ENCODE measurements around the gene TREML1. TPM values are rescaled to one million over a fixed set of nuclear protein-coding genes. Genes with fewer than 3 reads are reported as not detected.
"Not testable (repeated sequence)": the region's sequence is repeated elsewhere in the genome, so short reads cannot be mapped to it uniquely, and the experiment has no call there.

TREML1 gene
- total RNA-seq, 4 donors from 2014 or later: 0.63 to 4.5 (median 2.2) TPM; not detected in 1

DNA sequence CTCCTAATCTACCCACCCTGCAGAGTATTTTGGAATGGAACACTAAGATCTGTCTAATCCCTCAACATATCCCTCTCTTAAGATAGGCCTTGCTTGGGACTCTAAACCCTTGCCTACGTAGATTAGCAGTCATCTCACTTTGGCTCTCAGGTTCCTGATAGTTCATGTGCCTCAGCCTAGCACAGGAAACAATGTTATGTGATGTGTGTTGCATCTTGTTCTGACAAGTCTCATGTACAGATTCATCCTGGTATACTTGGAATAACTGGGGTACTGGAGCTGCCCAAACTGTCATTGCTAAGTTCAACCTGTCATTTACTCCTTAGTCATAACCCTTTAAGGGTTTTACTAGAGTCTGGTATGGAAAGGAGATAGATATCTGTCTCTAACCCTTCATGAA, 34.1 kb downstream of the TREML1 start:
- Histone ChIP-seq H3K36me3 (peaks cover 0 to 47% (median 0%) of the 10 kb centered on the region in 3 donors), H3K9me3 (no peaks in the 10 kb centered on the region), H3K27ac (no peak overlapping the region), H3K4me3 (no peak overlapping the region), H3K27me3 (no peaks in the 10 kb centered on the region), H3K4me1 (no peaks in the 10 kb centered on the region)
- no peak for DNase-seq (ENCODE audit: low spot score in 2 of 2)
- WGBS, 2 donors: 100% methylated on average over 1 of the region's 1 CpG
- no peak for TF ChIP-seq EP300 (IDR thresholded peaks at IDR 0.05)
- TF ChIP-seq, protein P1, sequence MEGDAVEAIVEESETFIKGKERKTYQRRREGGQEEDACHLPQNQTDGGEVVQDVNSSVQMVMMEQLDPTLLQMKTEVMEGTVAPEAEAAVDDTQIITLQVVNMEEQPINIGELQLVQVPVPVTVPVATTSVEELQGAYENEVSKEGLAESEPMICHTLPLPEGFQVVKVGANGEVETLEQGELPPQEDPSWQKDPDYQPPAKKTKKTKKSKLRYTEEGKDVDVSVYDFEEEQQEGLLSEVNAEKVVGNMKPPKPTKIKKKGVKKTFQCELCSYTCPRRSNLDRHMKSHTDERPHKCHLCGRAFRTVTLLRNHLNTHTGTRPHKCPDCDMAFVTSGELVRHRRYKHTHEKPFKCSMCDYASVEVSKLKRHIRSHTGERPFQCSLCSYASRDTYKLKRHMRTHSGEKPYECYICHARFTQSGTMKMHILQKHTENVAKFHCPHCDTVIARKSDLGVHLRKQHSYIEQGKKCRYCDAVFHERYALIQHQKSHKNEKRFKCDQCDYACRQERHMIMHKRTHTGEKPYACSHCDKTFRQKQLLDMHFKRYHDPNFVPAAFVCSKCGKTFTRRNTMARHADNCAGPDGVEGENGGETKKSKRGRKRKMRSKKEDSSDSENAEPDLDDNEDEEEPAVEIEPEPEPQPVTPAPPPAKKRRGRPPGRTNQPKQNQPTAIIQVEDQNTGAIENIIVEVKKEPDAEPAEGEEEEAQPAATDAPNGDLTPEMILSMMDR (IDR thresholded peaks at IDR 0.05): no peak
- no peak for TF ChIP-seq POLR2A (IDR thresholded peaks at IDR 0.05)

GRCh38 chr6:41119508-41119907, 34.6 kb downstream of the TREML1 start:
- Histone ChIP-seq H3K4me1 (no peaks in the 10 kb centered on the region), H3K4me3 (no peak overlapping the region), H3K27ac (no peak overlapping the region), H3K9me3 (no peaks in the 10 kb centered on the region), H3K27me3 (no peaks in the 10 kb centered on the region), H3K36me3 (peaks cover 0 to 41% (median 0%) of the 10 kb centered on the region in 3 donors)
- WGBS, 2 donors: 55 to 57% methylated on average over 1 of the region's 1 CpG
- DNase-seq (ENCODE audit: low spot score in 2 of 2): no peak
- TF ChIP-seq POLR2A (IDR thresholded peaks at IDR 0.05): no peak
- TF ChIP-seq, protein P1 (IDR thresholded peaks at IDR 0.05): no peak
- no peak for TF ChIP-seq EP300 (IDR thresholded peaks at IDR 0.05)

DNA sequence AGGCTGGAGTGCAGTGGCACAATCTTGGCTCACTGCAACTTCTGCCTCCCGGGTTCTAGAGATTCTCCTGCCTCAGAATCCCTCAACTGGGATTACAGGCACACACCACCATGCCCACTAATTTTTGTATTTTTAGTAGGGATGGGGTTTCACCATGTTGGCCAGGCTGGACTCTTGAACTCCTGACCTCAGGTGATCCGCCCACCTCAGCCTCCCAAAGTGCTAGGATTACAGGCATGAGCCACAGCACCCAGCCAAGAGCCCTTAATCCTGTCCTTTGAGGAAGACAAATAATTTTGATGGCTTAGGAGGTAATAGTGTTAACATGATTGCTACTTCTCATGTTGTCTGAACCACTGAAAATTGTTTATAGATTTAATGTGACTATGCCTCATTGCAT, 39.1 kb downstream of the TREML1 start:
- DNase-seq (ENCODE audit: low spot score in 2 of 2); H3K9me3 ChIP-seq; H3K4me1 ChIP-seq; H3K4me3 ChIP-seq; H3K27me3 ChIP-seq; H3K27ac ChIP-seq: not testable (repeated sequence)
- H3K36me3 ChIP-seq: peaks cover 0 to 11% (median 0%) of the 10 kb centered on the region in 3 donors
- WGBS, 2 donors: 83 to 93% methylated on average over 2 of the region's 2 CpGs

DNA sequence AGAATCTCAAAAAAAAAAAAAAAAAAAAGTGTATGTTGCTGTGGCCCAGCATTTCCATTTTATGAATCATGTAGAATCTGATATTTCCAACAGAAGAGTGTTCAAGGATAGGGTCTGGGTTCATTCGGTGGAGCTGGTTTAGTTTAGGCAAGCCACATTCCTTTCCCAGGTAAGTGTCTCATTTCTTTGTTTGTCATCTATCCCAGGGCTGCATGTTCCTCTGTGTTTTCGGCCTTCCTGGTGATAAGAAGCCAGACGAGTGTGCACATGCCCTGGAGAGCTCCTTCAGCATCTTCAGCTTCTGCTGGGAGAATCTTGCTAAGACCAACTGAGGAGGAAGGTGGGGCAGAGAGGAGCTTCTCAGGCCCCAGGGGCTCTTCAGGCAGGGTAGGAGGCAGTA, 43.1 kb downstream of the TREML1 start:
- WGBS, 2 donors: 80 to 88% methylated on average over 3 of the region's 3 CpGs
- H3K9me3 ChIP-seq: no peaks in the 10 kb centered on the region
- H3K27ac ChIP-seq: no peak overlapping the region
- no peaks in the 10 kb centered on the region for H3K4me1 ChIP-seq
- no peak overlapping the region for H3K4me3 ChIP-seq
- no peaks in the 10 kb centered on the region for H3K27me3 ChIP-seq
- no peak for DNase-seq (ENCODE audit: low spot score in 2 of 2)
- peaks cover 0 to 20% (median 0%) of the 10 kb centered on the region in 3 donors for H3K36me3 ChIP-seq
- no peak for TF ChIP-seq EP300 (IDR thresholded peaks at IDR 0.05)
- TF ChIP-seq, protein P1 (IDR thresholded peaks at IDR 0.05): no peak
- no peak for TF ChIP-seq POLR2A (IDR thresholded peaks at IDR 0.05)

GRCh38 chr6:41103847-41104246, 50.3 kb downstream of the TREML1 start:
- peaks cover 0 to 28% (median 0%) of the 10 kb centered on the region in 3 donors for H3K36me3 ChIP-seq
- no peaks in the 10 kb centered on the region for H3K27me3 ChIP-seq
- no peak overlapping the region for H3K27ac ChIP-seq
- DNase-seq (ENCODE audit: low spot score in 2 of 2): no peak
- H3K4me1 ChIP-seq: peaks cover 0 to 5% (median under 1%) of the 10 kb centered on the region in 4 donors
- H3K4me3 ChIP-seq: no peak overlapping the region
- TF ChIP-seq POLR2A (IDR thresholded peaks at IDR 0.05) (no peak), EP300 (IDR thresholded peaks at IDR 0.05) (no peak)
- TF ChIP-seq, protein P1 (IDR thresholded peaks at IDR 0.05): no peak
- no peaks in the 10 kb centered on the region for H3K9me3 ChIP-seq
- 89 to 98% methylated on average over 3 of the region's 3 CpGs for WGBS, 2 donors

GRCh38 chr6:41100871-41101287, 53.3 kb downstream of the TREML1 start:
- TF ChIP-seq, protein P1 (IDR thresholded peaks at IDR 0.05): no peak
- TF ChIP-seq EP300 (IDR thresholded peaks at IDR 0.05) (no peak), POLR2A (IDR thresholded peaks at IDR 0.05) (no peak)
- DNase-seq (ENCODE audit: low spot score in 2 of 2): no peak
- no peak overlapping the region for H3K27ac ChIP-seq

More at GRCh38 chr6:41100871-41101287, 53.3 kb downstream of the TREML1 start:
- Histone ChIP-seq H3K9me3 (no peaks in the 10 kb centered on the region), H3K27me3 (no peaks in the 10 kb centered on the region), H3K4me3 (no peak overlapping the region), H3K4me1 (peaks cover 0 to 21% (median 7%) of the 10 kb centered on the region in 4 donors), H3K36me3 (peaks cover 2 to 50% (median 24%) of the 10 kb centered on the region in 3 donors)
- WGBS, 2 donors: 81 to 85% methylated on average over 34 to 40 of the region's 42 CpGs
